GM19099 (cell line): ENCODE measurements around the gene ZMYND10.

Experiments
- POLR2A ChIP-seq: IDR thresholded peaks from 3 replicates; pipeline ENCODE4 v1.6.1; 2011; ENCODE audit warnings: low read depth; ENCODE audit not compliant: insufficient read length; ENCODE audit errors: extremely low read depth

ZMYND10 gene

DNA sequence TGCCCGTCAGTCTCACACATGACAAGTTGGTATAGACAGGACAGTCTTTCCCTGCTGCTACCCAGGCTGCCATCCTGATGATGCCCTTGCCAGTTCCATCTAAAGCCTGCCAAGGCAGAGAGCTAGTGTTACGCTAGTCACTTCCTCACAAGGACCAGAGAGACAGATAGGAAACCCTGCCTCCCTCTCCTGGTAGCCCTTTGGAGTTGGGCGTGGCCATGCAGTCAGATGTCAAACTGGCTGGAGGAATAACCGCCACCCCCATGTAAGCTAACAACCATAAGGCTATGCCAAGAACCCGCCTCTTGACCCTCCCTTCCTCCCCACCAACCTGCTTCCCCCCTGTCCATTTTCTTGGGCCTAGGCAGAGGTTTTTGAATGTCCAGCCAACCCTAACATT is 11.0 kb upstream of the ZMYND10 start:
- no peak for TF ChIP-seq POLR2A

GRCh38 chr3:50355829-50356552 is 10.5 kb upstream of the ZMYND10 start:
- TF ChIP-seq POLR2A: no peak

DNA sequence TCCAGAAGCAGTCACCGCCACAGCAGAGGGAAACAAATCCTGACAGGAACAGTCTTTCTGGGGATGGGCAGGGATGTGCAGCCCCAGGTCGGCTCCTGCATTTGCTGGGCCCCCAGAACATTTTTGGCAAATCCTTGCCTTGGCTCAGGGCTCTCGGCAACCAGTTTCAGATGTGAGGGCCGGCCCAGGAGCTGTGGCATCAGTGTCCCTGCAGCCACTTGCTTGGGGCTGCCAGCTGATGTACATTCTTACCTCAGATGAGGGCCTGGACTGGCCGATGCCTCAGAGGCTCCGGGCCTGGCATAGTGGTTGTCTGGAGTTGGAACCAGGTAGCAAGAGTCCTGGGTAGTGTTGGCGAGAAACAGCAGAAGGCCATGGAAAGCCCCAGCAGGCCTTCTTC is 9.3 kb upstream of the ZMYND10 start:
- no peak for TF ChIP-seq POLR2A

- TF ChIP-seq POLR2A: no peak
These were observed 8.7 kb upstream of the ZMYND10 start for GRCh38 chr3:50354186-50354764.

GRCh38 chr3:50353245-50354004 is 7.9 kb upstream of the ZMYND10 start:
- TF ChIP-seq POLR2A: no peak

- TF ChIP-seq POLR2A: no peak
These were observed 7.2 kb upstream of the ZMYND10 start for GRCh38 chr3:50352781-50353180.

DNA sequence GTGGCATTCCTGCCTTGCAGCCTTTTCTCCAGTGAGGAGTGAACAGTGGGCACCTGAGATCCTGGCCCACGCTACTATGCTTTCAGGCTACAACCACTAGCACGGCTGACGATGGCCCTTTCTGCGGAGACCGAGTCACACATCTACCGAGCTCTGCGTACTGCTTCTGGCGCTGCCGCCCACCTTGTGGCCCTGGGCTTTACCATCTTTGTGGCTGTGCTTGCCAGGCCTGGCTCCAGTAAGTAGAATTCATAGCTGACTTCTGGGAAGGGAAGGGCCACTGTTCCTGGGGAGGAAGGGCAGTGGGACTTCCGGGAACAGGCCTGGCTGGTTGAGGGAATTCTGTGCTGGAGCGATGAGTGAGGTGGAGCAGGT is 5.8 kb upstream of the ZMYND10 start:
- no peak for TF ChIP-seq POLR2A

DNA sequence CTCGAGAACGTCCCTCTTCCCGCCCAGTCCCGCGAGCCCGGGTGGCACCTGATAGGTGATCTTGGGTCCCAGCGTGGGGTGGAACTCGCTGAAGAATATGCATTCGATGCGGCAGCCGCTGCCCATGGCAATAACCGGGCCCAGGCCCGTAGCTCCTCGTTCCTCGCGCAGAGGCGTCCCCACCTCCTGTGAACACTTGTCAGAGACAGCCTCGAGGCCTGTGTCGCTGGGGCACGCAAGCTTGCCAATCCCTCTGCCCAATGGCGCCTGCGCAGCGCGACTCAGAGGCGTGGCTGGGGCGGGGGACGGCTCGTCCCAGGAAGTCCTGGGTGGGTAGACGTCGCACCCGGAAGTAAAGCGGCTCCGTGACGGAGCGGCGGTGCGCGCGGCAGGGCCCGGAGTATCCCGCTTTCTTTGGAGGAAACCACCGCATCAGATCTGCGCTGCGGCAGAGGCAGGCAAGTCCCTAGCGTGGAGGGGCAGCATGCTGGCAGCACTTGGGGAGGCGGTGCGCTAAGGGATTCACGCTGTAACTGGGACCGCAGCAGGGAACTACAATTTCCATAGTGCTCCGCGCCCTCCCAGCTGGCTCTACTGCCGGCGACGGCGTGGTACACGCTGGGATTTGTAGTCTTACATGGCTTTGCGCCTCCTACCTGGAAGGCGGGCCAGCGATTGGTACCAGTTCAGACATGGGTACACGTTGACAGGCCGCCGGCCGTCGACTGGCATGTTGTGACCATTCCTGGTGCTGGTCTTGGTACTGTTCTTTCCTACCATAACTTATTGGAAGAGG is 5.2 kb upstream of the ZMYND10 start, which contains the start of the genes CYB561D2 and NPRL2:
TSS of gene CYB561D2 (plus strand) at position 336 of the 796 bp plus-strand sequence. CDS start 572 bp downstream, outside the sequence.
TSS of gene NPRL2 (minus strand) at position 249 of the 796 bp plus-strand sequence. CDS start at position 126, 123 bp downstream.
- peak; percentile 94 for TF ChIP-seq POLR2A

DNA sequence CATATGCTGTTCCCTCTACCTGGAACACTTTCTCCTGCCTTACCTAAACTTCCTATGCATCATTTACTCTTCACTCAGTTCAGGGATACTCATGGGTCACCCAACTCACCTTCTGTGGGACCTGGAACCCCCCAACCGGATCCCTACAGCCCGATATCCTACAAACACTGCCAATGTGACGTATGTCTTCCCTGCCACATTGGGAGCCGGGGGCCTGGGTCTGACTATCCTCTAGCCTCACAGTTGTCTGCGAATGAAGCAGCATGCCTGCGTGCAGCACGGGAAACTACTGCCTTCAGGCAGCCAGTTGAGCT is 4.6 kb upstream of the ZMYND10 start:
- TF ChIP-seq POLR2A: no peak

DNA sequence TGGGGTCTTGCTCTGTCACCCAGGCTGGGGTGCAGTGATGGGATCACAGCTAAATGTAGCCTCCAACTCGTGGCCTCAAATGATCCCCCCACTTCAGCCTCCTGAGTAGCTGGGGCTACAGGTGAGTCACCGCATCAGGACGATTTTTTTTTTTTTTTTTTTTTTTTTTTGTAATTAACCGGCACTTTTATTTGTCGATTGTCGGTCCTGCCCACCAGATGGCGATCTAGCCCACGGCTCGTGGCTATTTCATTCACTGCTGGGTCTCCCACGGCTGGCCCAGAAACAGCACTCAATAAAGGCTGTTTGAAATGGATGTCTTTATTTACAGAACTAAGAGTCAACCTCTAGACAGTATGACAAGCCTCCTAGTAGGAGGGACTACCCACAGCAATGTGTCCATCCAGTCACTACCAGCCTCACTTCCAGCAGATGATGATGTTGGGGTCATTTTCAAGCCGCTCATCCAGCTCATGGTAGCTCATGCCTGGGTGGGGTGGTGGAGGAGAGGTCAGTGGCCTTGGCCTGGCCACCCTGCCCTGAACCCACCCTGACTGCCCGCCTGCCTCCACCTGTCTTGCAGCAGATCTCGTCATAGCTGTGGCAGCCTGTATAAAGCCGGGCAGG is 1.8 kb upstream of the ZMYND10 start:
- TF ChIP-seq POLR2A: no peak

DNA sequence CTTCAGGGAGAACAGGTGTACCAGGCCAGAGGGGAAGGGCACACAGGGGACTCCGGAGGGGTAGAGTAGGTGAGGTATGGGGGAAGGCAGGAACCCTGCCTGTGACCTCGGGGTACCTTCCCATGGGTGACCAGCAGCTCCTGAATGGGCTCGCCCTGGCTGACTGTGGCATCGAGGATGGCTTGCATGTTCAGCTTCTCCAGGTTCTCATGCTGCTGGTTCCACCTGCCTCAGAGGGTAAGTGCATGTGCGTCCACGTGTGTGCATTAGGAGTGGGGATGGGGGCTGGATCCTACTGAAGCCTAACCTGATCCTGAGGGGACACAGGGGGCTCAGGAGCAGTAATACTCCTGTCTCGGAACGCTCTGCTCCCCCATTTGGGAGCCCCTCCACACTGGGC is 524 bp downstream of the ZMYND10 start:
- no peak for TF ChIP-seq POLR2A

DNA sequence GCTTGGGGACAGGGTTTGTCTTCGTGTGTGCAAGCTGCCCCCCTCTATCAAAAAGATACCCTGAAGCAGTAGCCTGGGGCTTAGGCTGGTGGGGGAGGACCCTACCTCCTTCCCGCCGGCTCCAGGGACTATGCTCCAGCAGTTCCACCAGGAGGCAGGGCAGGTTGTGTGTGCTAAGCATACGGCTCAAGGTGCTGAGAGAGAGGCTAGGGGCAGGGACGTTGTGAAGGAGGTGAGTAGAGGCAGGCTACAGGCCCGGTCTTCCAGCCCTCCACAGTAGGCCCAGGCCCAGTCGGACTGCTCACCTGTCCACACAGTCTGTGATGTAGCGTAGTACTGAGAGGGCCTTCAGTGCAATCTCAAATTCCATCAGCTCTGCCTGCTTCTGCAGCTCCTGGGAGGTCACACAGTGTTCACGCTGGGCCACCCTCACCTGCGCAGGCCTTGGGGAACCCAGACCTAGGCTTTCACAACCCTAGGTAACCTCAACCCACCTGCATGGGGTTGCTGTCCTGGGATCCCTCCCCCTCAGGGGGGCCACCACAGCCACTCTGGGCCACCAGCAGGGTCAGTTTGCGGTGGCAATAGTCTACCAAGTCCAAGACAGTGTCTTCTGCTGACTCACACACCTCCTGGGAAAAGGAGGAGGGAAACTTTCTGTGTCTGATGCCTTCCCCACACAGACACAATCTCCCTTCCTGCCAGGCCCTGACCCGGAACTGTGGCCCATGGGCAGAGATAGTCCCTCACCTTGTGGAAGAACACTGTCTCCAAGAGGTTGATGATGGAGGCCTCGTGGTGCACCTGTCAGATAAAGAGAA is 2.5 kb downstream of the ZMYND10 start:
- no peak for TF ChIP-seq POLR2A

GRCh38 chr3:50341996-50342650 is 3.4 kb downstream of the ZMYND10 start:
- no peak for TF ChIP-seq POLR2A
